Endothelial cell (in vitro differentiated cells): ENCODE data around the gene MAP2. TPM values are rescaled to one million over a fixed set of nuclear protein-coding genes. Genes with fewer than 3 reads are reported as not detected.

Experiments
- DNase-seq: peaks from one replicate; pipeline ENCODE4 v3.0.0; 2021; ENCODE audit warnings: low spot score
- H3K27ac Mint-ChIP-seq: one replicate; pipeline ENCODE4 v1.8.0; 2021; ENCODE audit warnings: mixed read lengths, inconsistent platforms; ENCODE audit not compliant: unreplicated experiment
- H3K27me3 Mint-ChIP-seq: one replicate; pipeline ENCODE4 v1.8.0; 2021; ENCODE audit warnings: mild to moderate bottlenecking, moderate library complexity, mixed read lengths, inconsistent platforms; ENCODE audit not compliant: unreplicated experiment
- H3K36me3 Mint-ChIP-seq: one replicate; pipeline ENCODE4 v1.8.0; 2021; ENCODE audit warnings: mild to moderate bottlenecking, low read depth, mixed read lengths, inconsistent platforms; ENCODE audit not compliant: unreplicated experiment
- H3K4me1 Mint-ChIP-seq: one replicate; pipeline ENCODE4 v1.8.0; 2021; ENCODE audit warnings: mild to moderate bottlenecking, mixed read lengths, inconsistent platforms; ENCODE audit not compliant: unreplicated experiment
- H3K4me3 Mint-ChIP-seq: one replicate; pipeline ENCODE4 v1.8.0; 2021; ENCODE audit warnings: mild to moderate bottlenecking, mixed read lengths, inconsistent platforms; ENCODE audit not compliant: unreplicated experiment
- H3K9me3 Mint-ChIP-seq: one replicate; pipeline ENCODE4 v1.8.0; 2021; ENCODE audit warnings: mixed read lengths, inconsistent platforms; ENCODE audit not compliant: unreplicated experiment
- CTCF ChIP-seq: fragments of 200-600 bp; sonication (generic); IDR thresholded peaks from one replicate; pipeline ENCODE4 v1.5.0; 2021; ENCODE audit warnings: antibody characterized with exemption; ENCODE audit not compliant: unreplicated experiment
- total RNA-seq: library from RNA; stranded (reverse); fragmentation: NEBNext Ultra II Directional; extraction: Animal tissue kit (Norgen Biotek cat#: 25700); gene quantifications from one replicate; pipeline ENCODE4 v1.2.1, GENCODE V29; 2021; ENCODE audit not compliant: unreplicated experiment

The MAP2 gene
- total RNA-seq, 1 donor from 2014 or later = 2.1 TPM

- TF ChIP-seq CTCF = no peak
- no peak for DNase-seq
- no peak overlapping the region for H3K27ac Mint-ChIP-seq
- H3K4me3 Mint-ChIP-seq = no peak overlapping the region
- H3K4me1 Mint-ChIP-seq = peaks cover 11% of the 10 kb centered on the region
- H3K36me3 Mint-ChIP-seq = no peaks in the 10 kb centered on the region
- H3K9me3 Mint-ChIP-seq = no peaks in the 10 kb centered on the region
- no peaks in the 10 kb centered on the region for H3K27me3 Mint-ChIP-seq
Measured at GRCh38 chr2:209662021-209662420, 238.2 kb downstream of the MAP2 start.

- no peaks in the 10 kb centered on the region for H3K27me3 Mint-ChIP-seq
- TF ChIP-seq CTCF = no peak
- H3K36me3 Mint-ChIP-seq = no peaks in the 10 kb centered on the region
- peak; percentile 5 for DNase-seq
- H3K4me1 Mint-ChIP-seq = peaks cover 11% of the 10 kb centered on the region
- no peaks in the 10 kb centered on the region for H3K9me3 Mint-ChIP-seq
- no peak overlapping the region for H3K4me3 Mint-ChIP-seq
- H3K27ac Mint-ChIP-seq = no peak overlapping the region
Measured at GRCh38 chr2:209663139-209663538, 239.3 kb downstream of the MAP2 start.

GRCh38 chr2:209663656-209664055 lies 239.8 kb downstream of the MAP2 start:
- Mint-ChIP-seq H3K4me3 (no peak overlapping the region), H3K4me1 (peaks cover 11% of the 10 kb centered on the region), H3K36me3 (no peaks in the 10 kb centered on the region), H3K27me3 (no peaks in the 10 kb centered on the region), H3K9me3 (no peaks in the 10 kb centered on the region), H3K27ac (no peak overlapping the region)
- no peak for TF ChIP-seq CTCF
- no peak for DNase-seq

- Mint-ChIP-seq H3K9me3 (no peaks in the 10 kb centered on the region), H3K36me3 (no peaks in the 10 kb centered on the region), H3K4me1 (peaks cover 7% of the 10 kb centered on the region), H3K27me3 (no peaks in the 10 kb centered on the region), H3K4me3 (no peak overlapping the region), H3K27ac (no peak overlapping the region)
- DNase-seq = no peak
- TF ChIP-seq CTCF = no peak
Measured at GRCh38 chr2:209666296-209666695, 242.4 kb downstream of the MAP2 start.

GRCh38 chr2:209671020-209671680 lies 247.3 kb downstream of the MAP2 start:
- Mint-ChIP-seq H3K9me3 (no peaks in the 10 kb centered on the region), H3K4me3 (no peak overlapping the region), H3K4me1 (peaks cover under 1% of the 10 kb centered on the region), H3K27ac (no peak overlapping the region), H3K27me3 (no peaks in the 10 kb centered on the region), H3K36me3 (no peaks in the 10 kb centered on the region)
- DNase-seq = no peak
- TF ChIP-seq CTCF = no peak
